Measurements from ENCODE around the gene SLC22A9.

DNA sequence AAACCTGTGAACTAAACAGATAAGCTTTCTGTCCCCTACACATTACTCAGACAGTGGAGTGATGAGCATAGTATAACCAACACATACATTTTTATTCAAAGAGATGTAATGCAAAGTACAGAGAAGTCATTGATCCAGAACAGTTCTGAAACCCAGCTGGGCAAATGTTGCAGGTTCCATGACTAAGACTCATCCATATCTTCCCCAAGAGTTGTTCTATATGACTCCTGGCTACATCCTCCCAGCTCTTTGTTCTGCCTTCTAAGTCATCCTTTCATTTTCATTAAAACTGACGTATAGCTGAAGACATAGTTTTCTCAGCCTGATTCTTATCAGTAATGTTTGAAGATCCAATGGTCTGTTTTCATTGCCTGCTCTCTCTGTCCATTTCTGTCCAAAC lies 74.1 kb downstream of the SLC22A9 start:
- TF ChIP-seq REST (IDR thresholded peaks at IDR 0.05; ENCODE audit: low read depth) = no peak
- no peak for TF ChIP-seq EGR1 (IDR thresholded peaks at IDR 0.05)
- TF ChIP-seq TEAD4 (IDR thresholded peaks at IDR 0.05) = no peak
- no peak for TF ChIP-seq YY1 (IDR thresholded peaks at IDR 0.05; ENCODE audit: low read depth)
- TF ChIP-seq TAF1 (IDR thresholded peaks at IDR 0.05; ENCODE audit: low read depth) = no peak
- TF ChIP-seq, protein P1, sequence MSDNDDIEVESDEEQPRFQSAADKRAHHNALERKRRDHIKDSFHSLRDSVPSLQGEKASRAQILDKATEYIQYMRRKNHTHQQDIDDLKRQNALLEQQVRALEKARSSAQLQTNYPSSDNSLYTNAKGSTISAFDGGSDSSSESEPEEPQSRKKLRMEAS (IDR thresholded peaks at IDR 0.05) = no peak
- no peak for TF ChIP-seq FOXM1 (IDR thresholded peaks at IDR 0.05; ENCODE audit: borderline replicate concordance, low read depth)
- no peak for TF ChIP-seq TCF12 (IDR thresholded peaks at IDR 0.05; ENCODE audit: low read depth)
- TF ChIP-seq CREB1 (IDR thresholded peaks at IDR 0.05; ENCODE audit: low read depth) = no peak
- no peak for TF ChIP-seq RAD21 (IDR thresholded peaks at IDR 0.05; ENCODE audit: low read depth)
- TF ChIP-seq CEBPB (IDR thresholded peaks at IDR 0.05) = no peak
- no peak for TF ChIP-seq EP300 (IDR thresholded peaks at IDR 0.05; ENCODE audit: borderline replicate concordance)
- TF ChIP-seq ZBTB7A (IDR thresholded peaks at IDR 0.05; ENCODE audit: low read depth) = no peak
